D341Med (cell line): ENCODE data around the gene UBE2U.
"Not testable (repeated sequence)": the region's sequence is repeated elsewhere in the genome, so short reads cannot be mapped to it uniquely, and the experiment has no call there.

ENCODE experiments used
- DNase-seq: peaks from one replicate; pipeline ENCODE4 v3.0.0; 2012; ENCODE audit warnings: low spot score

Gene UBE2U

GRCh38 chr1:64194168-64195080, 9.0 kb upstream of the UBE2U start:
- DNase-seq = no peak

DNA sequence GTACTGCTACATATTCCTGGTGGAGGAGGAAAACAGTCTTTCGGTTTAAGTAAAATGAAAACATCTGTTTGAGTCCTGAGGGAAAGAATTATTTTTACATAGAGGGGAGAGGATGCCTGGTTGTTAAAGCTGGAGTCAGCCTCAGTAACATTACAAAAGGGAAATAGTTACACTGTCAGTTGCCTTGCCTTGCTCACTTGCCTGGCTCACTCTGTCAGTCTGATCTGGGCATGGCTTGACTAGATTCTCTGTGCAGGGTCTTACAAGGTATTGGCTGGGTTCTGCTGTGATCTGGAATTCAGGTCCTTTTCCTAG, 8.4 kb upstream of the UBE2U start:
- DNase-seq = no peak

- no peak for DNase-seq
These were observed 7.2 kb upstream of the UBE2U start for GRCh38 chr1:64196074-64196870.

GRCh38 chr1:64197076-64197475, 6.3 kb upstream of the UBE2U start:
- DNase-seq = no peak

DNA sequence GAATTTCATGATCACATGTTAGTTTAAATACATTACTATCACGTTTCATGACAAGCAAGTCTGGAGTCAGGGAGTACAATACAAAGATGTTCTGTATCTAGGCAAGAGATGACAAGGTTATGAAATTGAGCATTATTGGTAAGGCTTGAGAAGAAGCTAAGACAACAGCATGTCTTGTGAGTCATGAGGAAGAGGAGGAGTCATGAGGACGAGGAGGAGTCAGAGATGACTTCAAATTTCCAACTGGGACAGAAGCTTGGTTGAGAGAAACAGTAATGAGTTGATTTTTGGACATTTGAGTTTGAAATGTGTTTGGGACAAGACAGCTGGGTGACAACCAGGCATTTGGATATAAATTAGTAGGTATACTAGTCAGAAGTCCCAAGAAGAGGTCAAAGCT, 4.3 kb upstream of the UBE2U start:
- DNase-seq = no peak

DNA sequence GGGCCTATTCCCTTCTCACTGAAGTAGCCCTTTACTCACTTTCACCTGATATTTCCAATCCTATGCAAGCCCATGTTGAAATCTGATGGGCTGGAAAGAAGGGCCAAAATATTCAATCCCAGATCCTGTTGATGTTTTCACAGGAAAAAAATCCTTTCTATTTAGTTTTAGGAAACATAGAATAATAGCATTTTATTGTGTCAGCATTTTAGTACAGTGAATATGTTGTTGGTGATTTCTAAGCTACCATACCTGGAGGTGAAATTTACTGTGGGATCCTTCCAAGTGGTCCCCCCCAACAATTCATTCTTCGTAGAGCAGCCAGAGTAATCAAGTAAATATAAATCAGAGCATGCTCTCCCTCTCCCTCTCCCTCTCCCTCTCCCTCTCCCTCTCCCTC, 3.4 kb upstream of the UBE2U start:
- no peak for DNase-seq

- no peak for DNase-seq
These were observed 5.8 kb downstream of the UBE2U start for GRCh38 chr1:64209221-64209620.

DNA sequence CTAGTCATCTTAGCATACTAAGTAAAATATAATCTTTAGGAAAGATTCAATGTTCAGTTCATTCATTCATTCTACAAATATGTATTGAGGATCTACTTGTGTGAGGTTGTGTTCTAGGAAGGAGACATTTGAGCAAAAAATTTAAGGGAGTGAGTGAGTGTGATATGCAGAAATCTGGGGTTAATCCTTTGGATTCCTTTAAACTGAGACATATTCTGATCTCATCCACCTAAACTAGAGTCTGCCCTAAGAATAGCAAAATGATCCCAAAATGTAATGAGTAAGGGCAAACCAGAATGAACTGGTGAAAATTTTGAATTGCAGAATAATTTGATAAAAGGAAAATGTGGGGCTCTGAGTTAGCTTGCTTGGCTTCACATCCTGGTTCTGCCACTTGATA, 8.6 kb downstream of the UBE2U start:
- DNase-seq = no peak

DNA sequence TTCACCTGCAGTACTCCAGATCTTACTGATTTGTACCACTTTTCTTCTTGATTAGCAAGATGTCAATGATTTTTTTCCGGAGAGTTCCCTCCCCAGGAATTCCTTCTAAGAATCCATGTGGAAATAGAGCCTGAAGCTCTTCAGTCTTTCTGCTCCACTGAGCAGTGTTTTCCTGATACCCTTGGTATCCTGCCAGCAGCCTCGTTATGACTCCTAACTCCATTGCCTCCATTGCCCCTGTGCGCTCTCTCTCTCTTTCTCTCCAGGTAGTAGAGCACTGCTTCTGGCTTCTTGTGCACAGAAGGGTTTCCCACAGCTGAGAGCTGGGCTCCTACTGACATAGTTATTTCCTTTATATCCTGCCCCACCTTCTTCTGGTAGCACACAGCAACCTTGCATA, 12.2 kb downstream of the UBE2U start:
- no peak for DNase-seq

GRCh38 chr1:64220241-64220640, 16.8 kb downstream of the UBE2U start:
- no peak for DNase-seq

- DNase-seq = no peak
These were observed 20.1 kb downstream of the UBE2U start for GRCh38 chr1:64223329-64224151.

GRCh38 chr1:64224236-64224635, 20.8 kb downstream of the UBE2U start:
- DNase-seq = not testable (repeated sequence)

GRCh38 chr1:64228167-64228957, 24.9 kb downstream of the UBE2U start:
- DNase-seq = no peak

DNA sequence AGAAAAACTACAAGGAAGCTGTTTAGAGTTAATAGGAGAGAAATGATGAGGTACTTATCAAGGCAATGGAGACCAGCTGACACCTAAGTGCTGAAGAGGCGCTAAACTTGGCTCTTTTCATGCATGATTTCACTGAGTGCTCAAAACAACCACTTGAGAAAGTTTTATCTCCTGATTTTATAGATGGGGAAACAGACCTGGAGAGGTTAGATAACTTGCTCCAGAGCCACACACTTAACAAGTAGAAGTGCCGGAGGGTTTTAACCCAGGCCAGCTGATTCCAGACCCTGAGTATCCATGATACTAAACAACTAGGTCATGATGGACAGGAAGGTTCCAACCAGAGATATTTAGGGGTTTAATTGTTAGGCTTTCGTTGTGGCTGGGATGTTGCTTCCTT, 25.9 kb downstream of the UBE2U start:
- DNase-seq = no peak

GRCh38 chr1:64231153-64231552, 27.7 kb downstream of the UBE2U start:
- DNase-seq = no peak

GRCh38 chr1:64231654-64232053, 28.2 kb downstream of the UBE2U start:
- DNase-seq = no peak

- no peak for DNase-seq
These were observed 31.3 kb downstream of the UBE2U start for GRCh38 chr1:64234714-64235113.

- no peak for DNase-seq
These were observed 31.8 kb downstream of the UBE2U start for GRCh38 chr1:64235181-64235580.

DNA sequence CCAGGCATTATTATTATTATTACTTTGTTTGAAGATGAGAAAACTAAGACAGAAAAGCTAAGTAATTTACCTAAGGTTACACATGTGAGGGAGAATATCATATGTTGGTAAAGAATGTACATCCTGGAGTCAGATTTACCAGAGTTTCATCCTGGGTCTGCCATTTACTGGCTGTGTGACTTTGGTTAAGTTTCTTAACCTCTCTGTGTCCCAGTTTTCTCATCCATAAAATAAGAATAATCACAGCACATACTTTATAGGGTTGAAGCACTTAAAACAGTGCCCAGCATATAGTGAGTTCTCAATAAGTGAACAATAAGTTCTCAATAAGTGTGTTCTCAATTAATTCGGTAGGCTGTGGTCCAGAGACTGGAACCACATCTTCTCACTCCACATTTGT, 32.5 kb downstream of the UBE2U start:
- no peak for DNase-seq

- DNase-seq = no peak
These were observed 33.1 kb downstream of the UBE2U start for GRCh38 chr1:64236541-64236954.

- not testable (repeated sequence) for DNase-seq
These were observed 36.1 kb downstream of the UBE2U start for GRCh38 chr1:64239519-64239918.

GRCh38 chr1:64240206-64240605, 36.8 kb downstream of the UBE2U start:
- DNase-seq = no peak
